BLaER1 treated with 17β-estradiol and CSF1 and Interleukin-3, amounts not matched to agents 10 nM and 100 nM (cell line): Measurements from ENCODE around the gene CANT1.
A peak's percentile ranks its signal among the peaks of the same experiment; 100 is the strongest.

Experiments
- H3K27ac ChIP-seq, 11 experiments: shearing (Covaris generic); formaldehyde crosslinking; 2 replicates each; pipeline ENCODE4 v1.8.1; 2022
- H3K27me3 ChIP-seq, 11 experiments: shearing (Covaris generic); formaldehyde crosslinking; 2 replicates each; pipeline ENCODE4 v1.8.1; 2022
- H3K36me3 ChIP-seq, 11 experiments: shearing (Covaris generic); formaldehyde crosslinking; 2 replicates each; pipeline ENCODE4 v1.8.1; 2022
- H3K4me1 ChIP-seq, 10 experiments: shearing (Covaris generic); formaldehyde crosslinking; 2 replicates each; pipeline ENCODE4 v1.8.1; 2022
- H3K4me2 ChIP-seq, 11 experiments: shearing (Covaris generic); formaldehyde crosslinking; 2 replicates each; pipeline ENCODE4 v1.8.1; 2022
- H3K4me3 ChIP-seq, 10 experiments: shearing (Covaris generic); formaldehyde crosslinking; 2 replicates each; pipeline ENCODE4 v1.8.1; 2022
- H3K9ac ChIP-seq, 11 experiments: shearing (Covaris generic); formaldehyde crosslinking; 2 replicates each; pipeline ENCODE4 v1.8.1; 2022
- H3K9me3 ChIP-seq, 11 experiments: shearing (Covaris generic); formaldehyde crosslinking; replicated peaks in 1 of 11; 2 replicates each; pipeline ENCODE4 v1.8.1; 2022
- H4K20me1 ChIP-seq, 11 experiments: shearing (Covaris generic); formaldehyde crosslinking; 2 replicates each; pipeline ENCODE4 v1.8.1; 2022
- Cebpa-rat ChIP-seq, 11 experiments: shearing (Covaris generic); IDR thresholded peaks; 2 replicates each; pipeline ENCODE4 v1.8.1; 2022

CANT1 gene

GRCh38 chr17:78991017-78991738, 18.4 kb downstream of the CANT1 start:
- H4K20me1 ChIP-seq, result peaks cover 29 to 50% (median 37%) of the 10 kb centered on the region in 11 experiments; a peak in 21 of 22 replicates
- no peak for TF ChIP-seq Cebpa-rat (IDR thresholded peaks at IDR 0.05)
- no peak overlapping the region for H3K4me3 ChIP-seq
- H3K9me3 ChIP-seq, result no peaks in the 10 kb centered on the region
- H3K27me3 ChIP-seq, result no peaks in the 10 kb centered on the region
- no peak overlapping the region for H3K9ac ChIP-seq
- no peak overlapping the region for H3K4me2 ChIP-seq
- peak overlapping the region in 2 of 11 experiments; percentile 6 to 42; a peak in 2 of 22 replicates for H3K27ac ChIP-seq
- peaks cover 25 to 49% (median 34%) of the 10 kb centered on the region in 10 experiments for H3K4me1 ChIP-seq
- peaks cover 63 to 76% (median 70%) of the 10 kb centered on the region in 11 experiments for H3K36me3 ChIP-seq

- Histone ChIP-seq H3K27ac (peak overlapping the region in 2 of 11 experiments; percentile 15 to 42; a peak in 2 of 22 replicates), H3K4me2 (no peak overlapping the region), H3K36me3 (peaks cover 56 to 69% (median 63%) of the 10 kb centered on the region in 11 experiments), H3K9ac (no peak overlapping the region), H3K9me3 (no peaks in the 10 kb centered on the region), H3K27me3 (no peaks in the 10 kb centered on the region), H4K20me1 (peaks cover 22 to 43% (median 30%) of the 10 kb centered on the region in 11 experiments; a peak in 21 of 22 replicates), H3K4me3 (no peak overlapping the region), H3K4me1 (peaks cover 32 to 56% (median 40%) of the 10 kb centered on the region in 10 experiments)
- no peak for TF ChIP-seq Cebpa-rat (IDR thresholded peaks at IDR 0.05)
Observed at GRCh38 chr17:78990349-78991016, 19.1 kb downstream of the CANT1 start.

GRCh38 chr17:78988152-78988551, 21.4 kb downstream of the CANT1 start:
- H4K20me1 ChIP-seq, result peaks cover 4 to 19% (median 8%) of the 10 kb centered on the region in 11 experiments; a peak in 17 of 22 replicates

GRCh38 chr17:78986649-78987328, 22.8 kb downstream of the CANT1 start:
- Histone ChIP-seq H3K27me3 (no peaks in the 10 kb centered on the region), H3K27ac (peak overlapping the region; percentile 51 to 83 (median 77); a peak in 21 of 22 replicates), H3K4me2 (peak overlapping the region; percentile 74 to 92 (median 85)), H3K9me3 (no peaks in the 10 kb centered on the region), H3K4me3 (peak overlapping the region in 7 of 10 experiments; percentile 9 to 42 (median 36); a peak in 13 of 20 replicates), H3K9ac (peak overlapping the region; percentile 32 to 67 (median 59); a peak in 19 of 22 replicates), H3K36me3 (peaks cover 20 to 32% (median 26%) of the 10 kb centered on the region in 11 experiments), H4K20me1 (peaks cover 0 to 7% (median 0%) of the 10 kb centered on the region in 11 experiments; a peak in 5 of 22 replicates), H3K4me1 (peaks cover 35 to 65% (median 54%) of the 10 kb centered on the region in 10 experiments)
- TF ChIP-seq Cebpa-rat (IDR thresholded peaks at IDR 0.05), result 0 out of 22 replicates have a peak, but pooled peaks of 1 of the 11 experiments have one; percentile 43

More at GRCh38 chr17:78988152-78988551, 21.4 kb downstream of the CANT1 start:
- no peak for TF ChIP-seq Cebpa-rat (IDR thresholded peaks at IDR 0.05)
- Histone ChIP-seq H3K4me1 (peaks cover 32 to 61% (median 53%) of the 10 kb centered on the region in 10 experiments), H3K27ac (peak overlapping the region in 10 of 11 experiments; percentile 51 to 83 (median 78); a peak in 18 of 22 replicates), H3K4me3 (no peak overlapping the region), H3K9ac (peak overlapping the region in 5 of 11 experiments; percentile 54 to 66 (median 60); a peak in 7 of 22 replicates), H3K9me3 (no peaks in the 10 kb centered on the region), H3K36me3 (peaks cover 34 to 46% (median 40%) of the 10 kb centered on the region in 11 experiments), H3K27me3 (no peaks in the 10 kb centered on the region), H3K4me2 (peak overlapping the region; percentile 74 to 92 (median 85))

- H3K4me3 ChIP-seq, result peak overlapping the region in 7 of 10 experiments; percentile 9 to 42 (median 36); a peak in 10 of 20 replicates
- H3K27me3 ChIP-seq, result no peaks in the 10 kb centered on the region
- H3K36me3 ChIP-seq, result peaks cover 14 to 26% (median 20%) of the 10 kb centered on the region in 11 experiments
- no peaks in the 10 kb centered on the region for H3K9me3 ChIP-seq
- TF ChIP-seq Cebpa-rat (IDR thresholded peaks at IDR 0.05), result no peak; a peak in 2 of 22 replicates
- peak overlapping the region; percentile 51 to 83 (median 77); a peak in 21 of 22 replicates for H3K27ac ChIP-seq
- peaks cover 41 to 71% (median 60%) of the 10 kb centered on the region in 10 experiments for H3K4me1 ChIP-seq
- peak overlapping the region; percentile 74 to 92 (median 85) for H3K4me2 ChIP-seq
- H3K9ac ChIP-seq, result peak overlapping the region in 10 of 11 experiments; percentile 42 to 70 (median 62); a peak in 18 of 22 replicates
- H4K20me1 ChIP-seq, result peaks cover 0 to under 1% (median 0%) of the 10 kb centered on the region in 11 experiments; a peak in 2 of 22 replicates
Observed at GRCh38 chr17:78986048-78986648, 23.4 kb downstream of the CANT1 start.

GRCh38 chr17:78985395-78985794, 24.2 kb downstream of the CANT1 start:
- Histone ChIP-seq H3K36me3 (peaks cover 6 to 18% (median 13%) of the 10 kb centered on the region in 11 experiments), H3K4me2 (peak overlapping the region; percentile 74 to 92 (median 85); a peak in 21 of 22 replicates), H3K4me1 (peaks cover 49 to 79% (median 67%) of the 10 kb centered on the region in 10 experiments), H4K20me1 (no peaks in the 10 kb centered on the region), H3K9ac (peak overlapping the region in 9 of 11 experiments; percentile 51 to 70 (median 62); a peak in 13 of 22 replicates), H3K4me3 (peak overlapping the region in 3 of 10 experiments; percentile 26 to 42 (median 36); a peak in 3 of 20 replicates), H3K9me3 (no peaks in the 10 kb centered on the region), H3K27me3 (no peaks in the 10 kb centered on the region), H3K27ac (peak overlapping the region; percentile 37 to 83 (median 77); a peak in 21 of 22 replicates)
- TF ChIP-seq Cebpa-rat (IDR thresholded peaks at IDR 0.05), result no peak

- Histone ChIP-seq H4K20me1 (peaks cover 0 to 23% (median 7%) of the 10 kb centered on the region in 11 experiments; a peak in 8 of 22 replicates), H3K4me2 (peak overlapping the region; percentile 82 to 96 (median 89)), H3K27ac (peak overlapping the region in 10 of 11 experiments; percentile 42 to 85 (median 80); a peak in 19 of 22 replicates), H3K27me3 (no peaks in the 10 kb centered on the region), H3K9me3 (no peaks in the 10 kb centered on the region), H3K36me3 (peaks cover 0 to 5% (median 0%) of the 10 kb centered on the region in 11 experiments; a peak in 2 of 22 replicates), H3K4me3 (peak overlapping the region in 3 of 10 experiments; percentile 55 to 58 (median 57); a peak in 3 of 20 replicates), H3K4me1 (peaks cover 65 to 86% (median 75%) of the 10 kb centered on the region in 10 experiments), H3K9ac (peak overlapping the region in 10 of 11 experiments; percentile 31 to 77 (median 68); a peak in 18 of 22 replicates)
- no peak for TF ChIP-seq Cebpa-rat (IDR thresholded peaks at IDR 0.05)
Observed at GRCh38 chr17:78981010-78981888, 28.3 kb downstream of the CANT1 start.
